Kidney capillary endothelial cell (primary cell): ENCODE results near the gene CORO1C.

Experiments used
- DNase-seq: peaks from one replicate; pipeline ENCODE4 v3.0.0-alpha.2; 2018; ENCODE audit warnings: low spot score

The CORO1C gene

GRCh38 chr12:108615918-108616317, 115.4 kb downstream of the CORO1C start:
- DNase-seq = no peak

GRCh38 chr12:108614639-108615038, 116.7 kb downstream of the CORO1C start:
- DNase-seq = no peak

DNA sequence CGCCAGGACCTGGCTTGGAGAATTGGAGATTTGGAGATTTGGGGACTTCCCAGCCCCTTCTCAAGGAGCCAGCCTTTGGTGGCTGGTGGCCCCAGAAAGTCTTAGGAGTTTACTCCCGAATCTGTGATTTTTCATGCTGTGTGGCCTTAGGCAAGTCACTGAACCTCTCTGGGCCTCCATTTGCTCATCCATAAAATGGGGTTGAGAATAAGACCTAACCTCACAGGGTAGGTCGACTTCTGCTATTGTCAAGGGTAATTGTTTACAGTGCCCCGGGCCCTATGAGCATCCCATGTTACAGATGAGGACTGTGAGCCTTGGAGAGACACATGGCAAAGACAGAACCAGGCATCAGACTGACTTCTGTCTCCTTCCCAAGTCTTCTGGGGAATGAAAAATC, 117.3 kb downstream of the CORO1C start:
- DNase-seq = no peak

DNA sequence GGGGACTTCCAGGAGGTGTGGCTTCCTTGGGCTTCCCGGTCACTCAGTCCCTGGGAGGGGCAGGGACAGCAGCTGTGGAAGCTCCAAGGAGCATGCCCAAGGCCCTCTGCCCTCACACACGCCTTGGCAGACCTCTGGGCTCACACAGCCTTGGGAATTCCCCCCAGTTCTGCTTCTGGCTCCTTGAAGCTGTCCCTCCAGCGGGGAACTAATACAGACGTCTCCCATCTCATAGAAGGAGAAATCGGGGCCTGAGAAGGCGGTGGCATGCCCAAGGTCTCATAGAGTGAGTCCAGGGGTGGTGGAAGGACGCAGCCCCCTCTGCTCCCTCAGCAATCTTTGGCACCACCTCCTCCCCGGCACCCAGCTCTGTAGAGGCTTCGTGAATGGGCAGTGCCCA, 117.8 kb downstream of the CORO1C start:
- no peak for DNase-seq

DNA sequence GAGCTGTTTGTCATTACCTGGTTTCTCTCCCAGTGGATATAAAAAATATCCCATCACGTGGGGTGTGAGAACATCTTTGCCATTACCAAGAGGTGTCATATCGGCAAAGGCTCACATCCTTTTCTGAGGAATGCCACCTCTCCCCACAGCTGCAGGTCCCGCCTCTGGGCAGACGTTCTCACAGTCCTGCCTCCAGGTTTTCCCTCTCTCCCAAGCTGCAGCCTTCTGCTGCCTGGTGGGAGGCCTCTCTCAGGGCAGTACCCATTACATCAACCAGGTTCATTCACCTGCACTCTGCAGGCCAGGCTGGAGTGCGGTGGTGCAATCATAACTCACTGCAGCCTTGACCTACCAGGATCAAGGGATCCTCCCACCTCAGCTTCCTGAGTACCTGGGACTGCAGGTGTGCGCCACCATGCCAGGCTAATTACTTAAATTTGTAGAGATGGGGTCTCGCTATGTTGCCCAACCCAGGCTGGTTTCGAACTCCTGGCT, 118.5 kb downstream of the CORO1C start:
- no peak for DNase-seq

GRCh38 chr12:108611884-108612415, 119.4 kb downstream of the CORO1C start:
- DNase-seq = peak; percentile 52

GRCh38 chr12:108610856-108611605, 120.3 kb downstream of the CORO1C start:
- no peak for DNase-seq

GRCh38 chr12:108610336-108610815, 120.9 kb downstream of the CORO1C start:
- no peak for DNase-seq

GRCh38 chr12:108609537-108610335, 121.6 kb downstream of the CORO1C start:
- DNase-seq = no peak

- DNase-seq = no peak
Measured at GRCh38 chr12:108608616-108609015, 122.7 kb downstream of the CORO1C start.

GRCh38 chr12:108607981-108608600, 123.2 kb downstream of the CORO1C start:
- DNase-seq = no peak

- no peak for DNase-seq
Measured at GRCh38 chr12:108606492-108606891, 124.8 kb downstream of the CORO1C start.

DNA sequence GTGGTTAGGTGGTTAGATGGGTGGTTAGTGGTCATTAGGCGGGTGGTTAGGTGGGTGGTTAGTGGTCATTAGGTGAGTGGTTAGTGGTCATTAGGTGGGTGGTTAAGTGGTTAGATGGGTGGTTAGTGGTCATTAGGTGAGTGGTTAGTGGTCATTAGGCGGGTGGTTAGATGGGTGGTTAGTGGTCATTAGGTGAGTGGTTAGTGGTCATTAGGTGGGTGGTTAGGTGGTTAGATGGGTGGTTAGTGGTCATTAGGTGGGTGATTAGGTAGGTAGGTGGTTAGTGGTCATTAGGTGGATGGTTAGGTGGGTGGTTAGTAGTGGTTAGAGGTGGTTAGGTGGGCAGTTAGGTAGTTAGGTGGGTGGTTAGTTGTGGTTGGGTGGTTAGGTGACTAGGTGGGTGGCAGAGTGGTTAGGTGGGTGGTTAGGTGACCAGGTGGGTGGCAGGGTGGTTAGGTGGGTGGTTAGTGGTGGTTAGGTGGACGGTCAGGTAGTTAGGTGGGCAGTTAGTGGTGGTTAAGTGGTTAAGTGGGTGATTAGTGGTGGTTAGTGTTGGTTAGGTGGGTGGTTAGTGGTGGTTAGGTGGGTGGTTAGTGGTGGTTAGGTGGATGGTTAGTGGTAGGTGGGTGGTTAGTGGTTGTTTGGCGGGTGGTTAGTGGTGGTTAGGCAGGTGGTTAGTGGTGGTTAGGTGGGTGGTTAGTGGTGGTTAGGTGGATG, 125.5 kb downstream of the CORO1C start:
- no peak for DNase-seq

GRCh38 chr12:108605000-108605689, 126.2 kb downstream of the CORO1C start:
- DNase-seq = no peak

GRCh38 chr12:108604208-108604941, 126.9 kb downstream of the CORO1C start:
- no peak for DNase-seq

DNA sequence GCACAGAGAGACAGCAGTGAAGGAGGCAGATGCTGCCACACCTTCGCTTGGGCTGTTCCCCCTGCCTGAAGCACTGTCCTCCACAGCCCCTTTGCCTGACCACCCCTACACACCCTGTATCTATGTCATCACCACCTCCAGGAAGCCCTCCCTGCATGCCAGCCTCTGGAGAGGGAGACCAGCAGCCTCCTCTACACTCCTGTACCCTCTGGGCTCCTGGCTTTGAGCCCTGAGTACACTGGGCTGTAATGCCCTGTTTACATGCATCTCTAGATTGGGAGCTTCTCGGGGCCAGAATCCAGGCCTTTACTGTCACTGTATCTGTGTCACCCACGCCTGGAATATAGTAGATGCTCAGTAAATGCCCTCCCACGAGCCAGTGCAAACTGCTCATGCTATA, 127.6 kb downstream of the CORO1C start:
- DNase-seq = no peak

DNA sequence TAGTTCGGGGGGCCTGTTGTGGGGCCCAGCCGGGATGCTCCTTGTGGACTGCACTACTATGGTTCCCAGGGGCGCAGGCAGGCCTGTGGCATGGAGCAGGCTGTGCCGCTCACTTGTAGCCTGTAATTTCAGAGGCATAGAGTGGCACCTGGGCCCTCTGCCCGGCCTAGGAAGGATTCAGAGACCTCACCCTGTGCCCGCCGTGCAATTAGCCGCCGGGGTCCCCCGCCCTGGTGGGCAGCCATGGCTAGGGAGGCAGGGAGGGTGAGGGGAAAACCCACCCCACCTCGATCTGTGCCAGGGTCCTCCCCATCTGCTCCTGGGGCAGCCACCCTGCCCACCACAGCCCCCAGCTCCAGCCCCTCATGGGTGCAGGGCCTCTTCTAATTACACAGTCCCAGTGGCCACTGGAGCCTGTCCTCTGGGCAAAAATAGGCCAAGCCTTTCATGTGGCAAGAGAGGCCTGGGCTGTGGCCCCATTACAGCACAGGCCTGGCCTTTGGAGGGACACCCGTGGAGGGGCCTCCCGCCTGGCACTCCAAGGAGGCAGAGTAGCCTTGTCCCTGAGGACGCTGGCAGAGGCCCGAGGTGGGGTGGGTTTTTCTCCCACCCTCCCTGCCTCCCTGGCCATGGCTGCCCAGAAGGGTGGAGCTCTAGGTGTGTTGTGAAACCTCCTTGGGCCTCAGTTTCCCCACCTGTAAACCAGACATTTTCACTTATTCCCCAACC, 128.2 kb downstream of the CORO1C start:
- DNase-seq = no peak

GRCh38 chr12:108602209-108602705, 129.1 kb downstream of the CORO1C start:
- DNase-seq = no peak

DNA sequence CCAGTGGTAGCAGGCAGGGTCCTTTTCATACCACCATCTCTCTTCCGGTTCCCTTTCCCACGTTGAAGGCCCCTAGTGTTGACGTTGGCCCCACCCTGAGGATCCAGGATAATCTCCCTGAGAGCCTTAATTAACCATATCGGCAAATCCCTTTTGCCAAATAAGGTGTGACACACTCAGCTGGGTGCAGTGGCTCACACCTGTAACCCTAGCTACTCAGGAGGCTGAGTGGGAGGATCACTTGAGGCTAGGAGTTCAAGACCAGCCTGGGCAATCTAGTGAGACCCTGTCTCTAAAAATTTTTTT, 130.7 kb downstream of the CORO1C start:
- DNase-seq = no peak
